Measurements from ENCODE around the gene SLC40A1. TPM values are rescaled to one million over a fixed set of nuclear protein-coding genes. Genes with fewer than 3 reads are reported as not detected.

SLC40A1 gene
- total and polyA plus RNA-seq, 2 of the 13 experiments (the other 11 are each of a cell fraction or from before 2014, with no cell fraction given): 10.6 to 24.9 TPM

- TF ChIP-seq ZNF124 (CRISPR knock-in tag; IDR thresholded peaks at IDR 0.05) (no peak), YEATS4 (CRISPR knock-in tag; IDR thresholded peaks at IDR 0.05; ENCODE audit: borderline replicate concordance) (no peak; the same call in 1 of the 2 replicates), ZNF83 (CRISPR knock-in tag; IDR thresholded peaks at IDR 0.05; ENCODE audit: borderline replicate concordance) (no peak), ZNF337 (CRISPR knock-in tag; IDR thresholded peaks at IDR 0.05; ENCODE audit: borderline replicate concordance, low read depth) (no peak), MTF1 (CRISPR knock-in tag; IDR thresholded peaks at IDR 0.05) (no peak), SRF (IDR thresholded peaks at IDR 0.05; ENCODE audit: low read depth, low read length) (no peak), ZXDC (CRISPR knock-in tag; IDR thresholded peaks at IDR 0.05) (no peak), TFDP1 (CRISPR knock-in tag; IDR thresholded peaks at IDR 0.05; ENCODE audit: borderline replicate concordance) (peak; percentile 45; the same call in 1 of the 2 replicates), ZNF33A (CRISPR knock-in tag; IDR thresholded peaks at IDR 0.05; ENCODE audit: borderline replicate concordance) (no peak), RAD51 (IDR thresholded peaks at IDR 0.05; ENCODE audit: borderline replicate concordance) (no peak), AFF4 (CRISPR knock-in tag; IDR thresholded peaks at IDR 0.05) (no peak), CHCHD3 (CRISPR knock-in tag; IDR thresholded peaks at IDR 0.05) (no peak), SALL1 (CRISPR knock-in tag; IDR thresholded peaks at IDR 0.05) (peak; percentile 51; the same call in 1 of the 2 replicates), CENPT (CRISPR knock-in tag; IDR thresholded peaks at IDR 0.05; ENCODE audit: low read depth) (no peak), IKZF4 (CRISPR knock-in tag; IDR thresholded peaks at IDR 0.05; ENCODE audit: borderline replicate concordance, low read depth, not compliant biosample characterization) (no peak)
Measured at GRCh38 chr2:189542145-189542882, 38.3 kb downstream of the SLC40A1 start (continued).
